GM21576 (cell line): ENCODE measurements around the gene PAN3.
"Not testable (repeated sequence)": the region's sequence is repeated elsewhere in the genome, so short reads cannot be mapped to it uniquely, and the experiment has no call there.

ENCODE experiments used
- ATAC-seq: cut with Tn5 transposase; IDR thresholded peaks from one replicate; pipeline ENCODE4 v1.9.1; 2021; ENCODE audit warnings: mild to moderate bottlenecking, moderate library complexity; ENCODE audit not compliant: unreplicated experiment

PAN3 gene

GRCh38 chr13:28137596-28137995, 749 bp upstream of the PAN3 start:
- no peak for ATAC-seq

- ATAC-seq = peak; percentile 31
These were observed 568 bp downstream of the PAN3 start for GRCh38 chr13:28138756-28139470.

- ATAC-seq = no peak
These were observed 2.2 kb downstream of the PAN3 start for GRCh38 chr13:28140433-28141125.

- ATAC-seq = not testable (repeated sequence)
These were observed 3.2 kb downstream of the PAN3 start for GRCh38 chr13:28141542-28141941.

- no peak for ATAC-seq
These were observed 6.7 kb downstream of the PAN3 start for GRCh38 chr13:28145049-28145448.

- no peak for ATAC-seq
These were observed 9.2 kb downstream of the PAN3 start for GRCh38 chr13:28147495-28147894.

GRCh38 chr13:28159057-28159456, 20.7 kb downstream of the PAN3 start:
- no peak for ATAC-seq

GRCh38 chr13:28161370-28161769, 23.0 kb downstream of the PAN3 start:
- no peak for ATAC-seq

GRCh38 chr13:28163587-28163986, 25.2 kb downstream of the PAN3 start:
- no peak for ATAC-seq

- ATAC-seq = no peak
These were observed 27.9 kb downstream of the PAN3 start for GRCh38 chr13:28166257-28166656.

- ATAC-seq = no peak
These were observed 32.9 kb downstream of the PAN3 start for GRCh38 chr13:28171266-28171665.

GRCh38 chr13:28172947-28173346, 34.6 kb downstream of the PAN3 start:
- no peak for ATAC-seq

- ATAC-seq = no peak
These were observed 35.4 kb downstream of the PAN3 start for GRCh38 chr13:28173793-28174192.

GRCh38 chr13:28177327-28177726, 39.0 kb downstream of the PAN3 start:
- no peak for ATAC-seq

- no peak for ATAC-seq
These were observed 39.5 kb downstream of the PAN3 start for GRCh38 chr13:28177877-28178276.

GRCh38 chr13:28179974-28180373, 41.6 kb downstream of the PAN3 start:
- no peak for ATAC-seq

- ATAC-seq = no peak
These were observed 43.1 kb downstream of the PAN3 start for GRCh38 chr13:28181413-28181812.

GRCh38 chr13:28185256-28185655, 46.9 kb downstream of the PAN3 start:
- no peak for ATAC-seq

- no peak for ATAC-seq
These were observed 60.7 kb downstream of the PAN3 start for GRCh38 chr13:28199089-28199488.

- no peak for ATAC-seq
These were observed 65.7 kb downstream of the PAN3 start for GRCh38 chr13:28204043-28204442.

- ATAC-seq = peak; percentile 60
These were observed 66.5 kb downstream of the PAN3 start for GRCh38 chr13:28204690-28205443.

- no peak for ATAC-seq
These were observed 80.3 kb downstream of the PAN3 start for GRCh38 chr13:28218679-28219078.
